Ovary (tissue), 3 donors: Measurements from ENCODE around the gene CAMKK2.

Experiments
- CTCF ChIP-seq, 3 donors: fragments of 450-650 bp in 2 of 3; fragments of 200-600 bp in 1 of 3; IDR thresholded peaks; one replicate each; pipeline versions ENCODE4 v1.5.1 to v1.8.0; 2016 to 2022; ENCODE audit warnings: antibody characterized with exemption in 3 of 3, mild to moderate bottlenecking in 1 of 3
- EP300 ChIP-seq: sonication (generic); formaldehyde crosslinking; IDR thresholded peaks from one replicate; pipeline ENCODE4 v1.6.1; 2017; ENCODE audit warnings: antibody characterized with exemption
- POLR2A ChIP-seq: fragments of 450-650 bp; IDR thresholded peaks from one replicate; pipeline ENCODE4 v1.6.1; 2017; ENCODE audit warnings: antibody characterized with exemption, mild to moderate bottlenecking, moderate library complexity
- donor health status: DM: no; HTN: no; CAD: no.

DNA sequence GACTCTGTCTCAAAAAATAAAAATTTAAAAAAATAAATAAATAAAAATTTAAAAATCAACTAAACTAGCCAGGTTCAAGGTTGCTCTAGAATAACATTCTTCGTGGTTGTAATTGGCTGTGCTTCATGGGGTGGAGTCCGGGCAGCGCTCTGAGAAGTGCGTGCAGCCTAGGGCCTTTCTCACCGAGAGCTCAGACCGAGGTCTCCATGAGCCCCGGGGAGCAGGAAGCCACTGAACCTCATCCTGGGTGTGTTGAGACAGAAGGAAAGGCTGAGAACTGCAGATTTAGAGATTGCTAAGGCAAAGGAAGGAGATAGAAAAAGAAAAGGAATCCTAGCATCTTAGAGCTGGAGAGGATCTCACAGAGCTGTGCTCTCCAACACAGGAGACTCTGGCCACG lies 71.9 kb downstream of the CAMKK2 start:
- TF ChIP-seq CTCF (IDR thresholded peaks at IDR 0.05) (no peak), POLR2A (no peak), EP300 (no peak)
